HepG2 (cell line): ENCODE measurements around the gene PGS1. TPM values are rescaled to one million over a fixed set of nuclear protein-coding genes. Genes with fewer than 3 reads are reported as not detected.

Experiments
- ADNP ChIP-seq: sonication (generic); formaldehyde crosslinking; IDR thresholded peaks from 2 replicates; pipeline ENCODE4 v1.4.0; 2020; ENCODE audit warnings: missing genetic modification reagents
- CBFB ChIP-seq: sonication (generic); formaldehyde crosslinking; IDR thresholded peaks from 2 replicates; pipeline ENCODE4 v1.4.0; 2020; ENCODE audit warnings: missing genetic modification reagents
- FOXO1 ChIP-seq: sonication (generic); formaldehyde crosslinking; IDR thresholded peaks from 2 replicates; pipeline ENCODE4 v1.4.0; 2020; ENCODE audit warnings: missing genetic modification reagents
- GLI4 ChIP-seq: sonication (generic); formaldehyde crosslinking; IDR thresholded peaks from 2 replicates; pipeline ENCODE4 v1.5.1; 2020; ENCODE audit warnings: missing genetic modification reagents, mild to moderate bottlenecking, moderate library complexity, borderline replicate concordance
- HNF1A ChIP-seq, 2 experiments: sonication (generic) in 1 of 2; formaldehyde crosslinking in 1 of 2; IDR thresholded peaks; 2 replicates each; pipeline versions ENCODE4 v1.4.0 to v1.6.1; 2016 to 2020; ENCODE audit warnings: borderline replicate concordance in 1 of 2, low read depth in 1 of 2, mild to moderate bottlenecking in 1 of 2, missing genetic modification reagents in 1 of 2
- MYNN ChIP-seq: sonication (generic); formaldehyde crosslinking; IDR thresholded peaks from 2 replicates; pipeline ENCODE4 v1.4.0; 2020; ENCODE audit warnings: mild to moderate bottlenecking, low read depth, missing genetic modification reagents
- SATB2 ChIP-seq: sonication (generic); formaldehyde crosslinking; IDR thresholded peaks from 2 replicates; pipeline ENCODE4 v1.5.0; 2020; ENCODE audit warnings: missing genetic modification reagents
- SIN3A ChIP-seq: IDR thresholded peaks from 2 replicates; pipeline ENCODE4 v1.6.1; 2011; ENCODE audit warnings: low read depth, mild to moderate bottlenecking, control low read depth, low read length, borderline replicate concordance
- STAT5B ChIP-seq: sonication (generic); formaldehyde crosslinking; IDR thresholded peaks from 2 replicates; pipeline ENCODE4 v1.4.0; 2020; ENCODE audit warnings: missing genetic modification reagents
- TMF1 ChIP-seq: sonication (generic); formaldehyde crosslinking; IDR thresholded peaks from 2 replicates; pipeline ENCODE4 v1.8.1; 2022; ENCODE audit warnings: low read depth, missing genetic modification reagents
- ZFP41 ChIP-seq: sonication (generic); formaldehyde crosslinking; IDR thresholded peaks from 2 replicates; pipeline ENCODE4 v1.4.0; 2020; ENCODE audit warnings: mild to moderate bottlenecking, missing genetic modification reagents, borderline replicate concordance
- ZKSCAN8 ChIP-seq: IDR thresholded peaks from 2 replicates; pipeline ENCODE4 v1.6.1; 2016; ENCODE audit warnings: borderline replicate concordance, missing genetic modification reagents, missing compliant biosample characterization
- ZNF180 ChIP-seq: sonication (generic); formaldehyde crosslinking; IDR thresholded peaks from 2 replicates; pipeline ENCODE4 v1.4.0; 2020; ENCODE audit warnings: low read depth, missing genetic modification reagents, borderline replicate concordance
- ZNF251 ChIP-seq: sonication (generic); formaldehyde crosslinking; IDR thresholded peaks from 2 replicates; pipeline ENCODE4 v1.9.0; 2021; ENCODE audit warnings: mild to moderate bottlenecking, missing genetic modification reagents
- ZNF3 ChIP-seq: IDR thresholded peaks from 2 replicates; pipeline ENCODE4 v1.7.0; 2017; ENCODE audit warnings: inconsistent platforms
- ZNF597 ChIP-seq: sonication (generic); formaldehyde crosslinking; IDR thresholded peaks from 2 replicates; pipeline ENCODE4 v1.5.0; 2020; ENCODE audit warnings: missing genetic modification reagents
- ZNF703 ChIP-seq: sonication (generic); formaldehyde crosslinking; IDR thresholded peaks from 2 replicates; pipeline ENCODE4 v1.5.1; 2020; ENCODE audit warnings: missing genetic modification reagents, mild to moderate bottlenecking, moderate library complexity, borderline replicate concordance
- polyA plus RNA-seq, 8 experiments: library from polyadenylated mRNA; depleted of rRNA in 3 of 8; stranded (reverse) in 7 of 8; unstranded in 1 of 8; fragments of >200 nt; fragmentation: Illumina TruSeq in 4 of 8; extraction: Trizol in 4 of 8; gene quantifications; 2 replicates each; pipeline versions ENCODE4 v1.2.1 to v1.2.3, GENCODE V29; 2011 to 2016; ENCODE audit warnings: low read depth in 4 of 8, missing spikeins in 1 of 8, mixed read lengths in 1 of 8; ENCODE audit not compliant: insufficient read depth in 1 of 8
- total RNA-seq, 5 experiments: library from RNA; depleted of rRNA; stranded (reverse); fragments of >200 nt; fragmentation: Illumina TruSeq; extraction: Trizol; gene quantifications; 2 replicates each; pipeline ENCODE4 v1.2.3, GENCODE V29; 2016; ENCODE audit warnings: low read depth in 1 of 5
- TF ChIP-seq, protein P1 (sequence below): sonication (generic); formaldehyde crosslinking; IDR thresholded peaks from 2 replicates; pipeline ENCODE4 v1.4.0; 2020; ENCODE audit warnings: missing genetic modification reagents

PGS1 gene
- total and polyA plus RNA-seq, 2 of the 13 experiments (the other 11 are each of a cell fraction or from before 2014, with no cell fraction given): 25.9 to 31.5 TPM

DNA sequence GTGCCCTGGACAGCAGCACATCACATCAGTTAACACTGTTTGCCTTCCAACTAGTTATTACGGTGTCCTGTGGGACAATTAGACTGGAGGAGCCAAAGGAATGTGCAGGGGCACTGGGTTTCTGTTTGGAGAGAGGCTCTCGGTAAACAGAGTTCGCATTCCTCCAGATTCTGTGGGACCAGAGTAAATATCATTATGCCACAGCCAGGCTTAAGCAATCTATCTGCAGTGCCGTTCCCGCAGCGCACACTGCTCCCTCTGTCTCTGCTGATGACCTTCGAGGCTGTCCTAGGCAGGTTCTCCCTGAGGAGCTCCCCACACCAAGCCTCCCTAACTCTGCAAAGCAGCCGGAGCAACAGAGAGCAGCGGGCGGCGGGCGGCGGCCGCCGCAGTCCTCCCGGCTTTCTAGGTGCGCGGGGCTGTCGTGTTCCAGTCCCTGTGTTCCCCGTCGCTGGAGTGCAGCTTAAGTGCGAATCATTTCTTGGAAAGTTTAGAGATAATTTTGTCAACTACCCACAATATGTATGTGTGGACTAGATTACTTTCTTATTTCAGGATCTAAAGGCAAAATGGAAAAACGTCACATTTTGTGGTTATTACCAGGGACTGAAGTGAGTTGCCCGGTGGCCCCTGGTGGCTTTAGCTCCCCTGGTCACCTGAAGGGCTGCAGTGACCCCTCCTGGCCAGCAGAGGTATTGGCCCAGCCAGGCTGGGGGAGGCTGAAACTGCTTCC, 43.3 kb downstream of the PGS1 start (continued):
- no peak for TF ChIP-seq ZNF597 (CRISPR knock-in tag)
- TF ChIP-seq MYNN (CRISPR knock-in tag): no peak
- peak; percentile 96 for TF ChIP-seq ZKSCAN8 (CRISPR knock-in tag)
- peak; percentile 97 for TF ChIP-seq FOXO1 (CRISPR knock-in tag)
- TF ChIP-seq ADNP (CRISPR knock-in tag): 0 out of 2 replicates have a peak, but pooled peaks have one; percentile 51
- peak; percentile 81 for TF ChIP-seq ZNF3 (CRISPR knock-in tag)
- TF ChIP-seq, protein P1, sequence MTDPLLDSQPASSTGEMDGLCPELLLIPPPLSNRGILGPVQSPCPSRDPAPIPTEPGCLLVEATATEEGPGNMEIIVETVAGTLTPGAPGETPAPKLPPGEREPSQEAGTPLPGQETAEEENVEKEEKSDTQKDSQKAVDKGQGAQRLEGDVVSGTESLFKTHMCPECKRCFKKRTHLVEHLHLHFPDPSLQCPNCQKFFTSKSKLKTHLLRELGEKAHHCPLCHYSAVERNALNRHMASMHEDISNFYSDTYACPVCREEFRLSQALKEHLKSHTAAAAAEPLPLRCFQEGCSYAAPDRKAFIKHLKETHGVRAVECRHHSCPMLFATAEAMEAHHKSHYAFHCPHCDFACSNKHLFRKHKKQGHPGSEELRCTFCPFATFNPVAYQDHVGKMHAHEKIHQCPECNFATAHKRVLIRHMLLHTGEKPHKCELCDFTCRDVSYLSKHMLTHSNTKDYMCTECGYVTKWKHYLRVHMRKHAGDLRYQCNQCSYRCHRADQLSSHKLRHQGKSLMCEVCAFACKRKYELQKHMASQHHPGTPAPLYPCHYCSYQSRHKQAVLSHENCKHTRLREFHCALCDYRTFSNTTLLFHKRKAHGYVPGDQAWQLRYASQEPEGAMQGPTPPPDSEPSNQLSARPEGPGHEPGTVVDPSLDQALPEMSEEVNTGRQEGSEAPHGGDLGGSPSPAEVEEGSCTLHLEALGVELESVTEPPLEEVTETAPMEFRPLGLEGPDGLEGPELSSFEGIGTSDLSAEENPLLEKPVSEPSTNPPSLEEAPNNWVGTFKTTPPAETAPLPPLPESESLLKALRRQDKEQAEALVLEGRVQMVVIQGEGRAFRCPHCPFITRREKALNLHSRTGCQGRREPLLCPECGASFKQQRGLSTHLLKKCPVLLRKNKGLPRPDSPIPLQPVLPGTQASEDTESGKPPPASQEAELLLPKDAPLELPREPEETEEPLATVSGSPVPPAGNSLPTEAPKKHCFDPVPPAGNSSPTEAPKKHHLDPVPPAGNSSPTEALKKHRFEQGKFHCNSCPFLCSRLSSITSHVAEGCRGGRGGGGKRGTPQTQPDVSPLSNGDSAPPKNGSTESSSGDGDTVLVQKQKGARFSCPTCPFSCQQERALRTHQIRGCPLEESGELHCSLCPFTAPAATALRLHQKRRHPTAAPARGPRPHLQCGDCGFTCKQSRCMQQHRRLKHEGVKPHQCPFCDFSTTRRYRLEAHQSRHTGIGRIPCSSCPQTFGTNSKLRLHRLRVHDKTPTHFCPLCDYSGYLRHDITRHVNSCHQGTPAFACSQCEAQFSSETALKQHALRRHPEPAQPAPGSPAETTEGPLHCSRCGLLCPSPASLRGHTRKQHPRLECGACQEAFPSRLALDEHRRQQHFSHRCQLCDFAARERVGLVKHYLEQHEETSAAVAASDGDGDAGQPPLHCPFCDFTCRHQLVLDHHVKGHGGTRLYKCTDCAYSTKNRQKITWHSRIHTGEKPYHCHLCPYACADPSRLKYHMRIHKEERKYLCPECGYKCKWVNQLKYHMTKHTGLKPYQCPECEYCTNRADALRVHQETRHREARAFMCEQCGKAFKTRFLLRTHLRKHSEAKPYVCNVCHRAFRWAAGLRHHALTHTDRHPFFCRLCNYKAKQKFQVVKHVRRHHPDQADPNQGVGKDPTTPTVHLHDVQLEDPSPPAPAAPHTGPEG (CRISPR knock-in tag): no peak
- TF ChIP-seq ZFP41: no peak
- TF ChIP-seq CBFB (CRISPR knock-in tag): peak; percentile 99
- peak; percentile 79; the same call in 1 of the 2 replicates for TF ChIP-seq STAT5B (CRISPR knock-in tag)
- peak; percentile 57; the same call in 1 of the 2 replicates for TF ChIP-seq SIN3A
- TF ChIP-seq GLI4 (CRISPR knock-in tag): no peak
- TF ChIP-seq ZNF703 (CRISPR knock-in tag): peak; percentile 99
- no peak for TF ChIP-seq TMF1 (CRISPR knock-in tag)
- TF ChIP-seq ZNF251: 0 out of 2 replicates have a peak, but pooled peaks have one; percentile 31
- TF ChIP-seq SATB2: no peak
- peak; percentile 73; the same call in 1 of the 2 replicates for TF ChIP-seq HNF1A (IDR thresholded peaks at IDR 0.05; ENCODE audit: low read depth)
- TF ChIP-seq HNF1A (CRISPR knock-in tag; IDR thresholded peaks at IDR 0.05; ENCODE audit: borderline replicate concordance): peak; percentile 94
- no peak for TF ChIP-seq ZNF180 (CRISPR knock-in tag)
